Subcutaneous adipose tissue (tissue), 4 donors: ENCODE results near the gene ENTPD1. TPM values are rescaled to one million over a fixed set of nuclear protein-coding genes. Genes with fewer than 3 reads are reported as not detected.

Experiments used
- CTCF ChIP-seq: fragments of 450-650 bp; IDR thresholded peaks from one replicate; pipeline ENCODE4 v1.5.1; 2016; ENCODE audit warnings: low read depth, mild to moderate bottlenecking, control low read depth, antibody characterized with exemption, moderate library complexity
- total RNA-seq, 4 donors: library from RNA; depleted of rRNA; stranded (reverse); fragments of >200 nt; gene quantifications; one replicate each; pipeline ENCODE4 v1.1.0, GENCODE V29; 2016

ENTPD1 gene
- total RNA-seq, 4 donors from 2014 or later, result 16.2 to 28.7 (median 20.4) TPM

GRCh38 chr10:95860166-95860940, 104.4 kb downstream of the ENTPD1 start:
- TF ChIP-seq CTCF, result no peak

GRCh38 chr10:95861386-95861785, 105.4 kb downstream of the ENTPD1 start:
- TF ChIP-seq CTCF, result no peak

GRCh38 chr10:95864906-95865813, 109.2 kb downstream of the ENTPD1 start:
- no peak for TF ChIP-seq CTCF

GRCh38 chr10:95865814-95866466, 110.0 kb downstream of the ENTPD1 start:
- TF ChIP-seq CTCF, result no peak

- no peak for TF ChIP-seq CTCF
Measured at GRCh38 chr10:95866467-95866842, 110.5 kb downstream of the ENTPD1 start.

- TF ChIP-seq CTCF, result no peak
Measured at GRCh38 chr10:95867866-95868265, 111.9 kb downstream of the ENTPD1 start.
